ENCODE measurements around the gene SHMT2. TPM values are rescaled to one million over a fixed set of nuclear protein-coding genes. Genes with fewer than 3 reads are reported as not detected.
A peak's percentile ranks its signal among the peaks of the same experiment; 100 is the strongest.

The SHMT2 gene
- total and polyA plus RNA-seq, 2 of the 13 experiments (the other 11 are each of a cell fraction or from before 2014, with no cell fraction given) = 181 to 393 TPM

- TF ChIP-seq ZNF280B (CRISPR knock-in tag; IDR thresholded peaks at IDR 0.05; ENCODE audit: borderline replicate concordance) (peak; percentile 12; the same call in 1 of the 2 replicates), KDM5B (CRISPR knock-in tag; IDR thresholded peaks at IDR 0.05; ENCODE audit: borderline replicate concordance) (no peak), ZNF782 (CRISPR knock-in tag; IDR thresholded peaks at IDR 0.05; ENCODE audit: borderline replicate concordance) (peak; percentile 83; the same call in 1 of the 2 replicates), ZNF691 (CRISPR knock-in tag; IDR thresholded peaks at IDR 0.05; ENCODE audit: borderline replicate concordance, low read depth) (0 out of 2 replicates have a peak, but pooled peaks have one; percentile 58), ZMAT3 (CRISPR knock-in tag; conservative IDR thresholded peaks at IDR 0.05) (peak; percentile 56; the same call in 1 of the 2 replicates), ZNF296 (CRISPR knock-in tag; conservative IDR thresholded peaks at IDR 0.05) (0 out of 2 replicates have a peak, but pooled peaks have one; percentile 74), ZSCAN30 (CRISPR knock-in tag; IDR thresholded peaks at IDR 0.05) (0 out of 2 replicates have a peak, but pooled peaks have one; percentile 26), ZNF788 (CRISPR knock-in tag; IDR thresholded peaks at IDR 0.05; ENCODE audit: borderline replicate concordance) (peak; percentile 43; the same call in 1 of the 2 replicates)
- TF ChIP-seq, protein P1, sequence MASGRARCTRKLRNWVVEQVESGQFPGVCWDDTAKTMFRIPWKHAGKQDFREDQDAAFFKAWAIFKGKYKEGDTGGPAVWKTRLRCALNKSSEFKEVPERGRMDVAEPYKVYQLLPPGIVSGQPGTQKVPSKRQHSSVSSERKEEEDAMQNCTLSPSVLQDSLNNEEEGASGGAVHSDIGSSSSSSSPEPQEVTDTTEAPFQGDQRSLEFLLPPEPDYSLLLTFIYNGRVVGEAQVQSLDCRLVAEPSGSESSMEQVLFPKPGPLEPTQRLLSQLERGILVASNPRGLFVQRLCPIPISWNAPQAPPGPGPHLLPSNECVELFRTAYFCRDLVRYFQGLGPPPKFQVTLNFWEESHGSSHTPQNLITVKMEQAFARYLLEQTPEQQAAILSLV (CRISPR knock-in tag; IDR thresholded peaks at IDR 0.05; ENCODE audit: borderline replicate concordance) = peak; percentile 53; the same call in 1 of the 2 replicates
- TF ChIP-seq, protein P2, sequence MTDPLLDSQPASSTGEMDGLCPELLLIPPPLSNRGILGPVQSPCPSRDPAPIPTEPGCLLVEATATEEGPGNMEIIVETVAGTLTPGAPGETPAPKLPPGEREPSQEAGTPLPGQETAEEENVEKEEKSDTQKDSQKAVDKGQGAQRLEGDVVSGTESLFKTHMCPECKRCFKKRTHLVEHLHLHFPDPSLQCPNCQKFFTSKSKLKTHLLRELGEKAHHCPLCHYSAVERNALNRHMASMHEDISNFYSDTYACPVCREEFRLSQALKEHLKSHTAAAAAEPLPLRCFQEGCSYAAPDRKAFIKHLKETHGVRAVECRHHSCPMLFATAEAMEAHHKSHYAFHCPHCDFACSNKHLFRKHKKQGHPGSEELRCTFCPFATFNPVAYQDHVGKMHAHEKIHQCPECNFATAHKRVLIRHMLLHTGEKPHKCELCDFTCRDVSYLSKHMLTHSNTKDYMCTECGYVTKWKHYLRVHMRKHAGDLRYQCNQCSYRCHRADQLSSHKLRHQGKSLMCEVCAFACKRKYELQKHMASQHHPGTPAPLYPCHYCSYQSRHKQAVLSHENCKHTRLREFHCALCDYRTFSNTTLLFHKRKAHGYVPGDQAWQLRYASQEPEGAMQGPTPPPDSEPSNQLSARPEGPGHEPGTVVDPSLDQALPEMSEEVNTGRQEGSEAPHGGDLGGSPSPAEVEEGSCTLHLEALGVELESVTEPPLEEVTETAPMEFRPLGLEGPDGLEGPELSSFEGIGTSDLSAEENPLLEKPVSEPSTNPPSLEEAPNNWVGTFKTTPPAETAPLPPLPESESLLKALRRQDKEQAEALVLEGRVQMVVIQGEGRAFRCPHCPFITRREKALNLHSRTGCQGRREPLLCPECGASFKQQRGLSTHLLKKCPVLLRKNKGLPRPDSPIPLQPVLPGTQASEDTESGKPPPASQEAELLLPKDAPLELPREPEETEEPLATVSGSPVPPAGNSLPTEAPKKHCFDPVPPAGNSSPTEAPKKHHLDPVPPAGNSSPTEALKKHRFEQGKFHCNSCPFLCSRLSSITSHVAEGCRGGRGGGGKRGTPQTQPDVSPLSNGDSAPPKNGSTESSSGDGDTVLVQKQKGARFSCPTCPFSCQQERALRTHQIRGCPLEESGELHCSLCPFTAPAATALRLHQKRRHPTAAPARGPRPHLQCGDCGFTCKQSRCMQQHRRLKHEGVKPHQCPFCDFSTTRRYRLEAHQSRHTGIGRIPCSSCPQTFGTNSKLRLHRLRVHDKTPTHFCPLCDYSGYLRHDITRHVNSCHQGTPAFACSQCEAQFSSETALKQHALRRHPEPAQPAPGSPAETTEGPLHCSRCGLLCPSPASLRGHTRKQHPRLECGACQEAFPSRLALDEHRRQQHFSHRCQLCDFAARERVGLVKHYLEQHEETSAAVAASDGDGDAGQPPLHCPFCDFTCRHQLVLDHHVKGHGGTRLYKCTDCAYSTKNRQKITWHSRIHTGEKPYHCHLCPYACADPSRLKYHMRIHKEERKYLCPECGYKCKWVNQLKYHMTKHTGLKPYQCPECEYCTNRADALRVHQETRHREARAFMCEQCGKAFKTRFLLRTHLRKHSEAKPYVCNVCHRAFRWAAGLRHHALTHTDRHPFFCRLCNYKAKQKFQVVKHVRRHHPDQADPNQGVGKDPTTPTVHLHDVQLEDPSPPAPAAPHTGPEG (CRISPR knock-in tag; IDR thresholded peaks at IDR 0.05) = 0 out of 2 replicates have a peak, but pooled peaks have one; percentile 14
- TF ChIP-seq, protein P3, sequence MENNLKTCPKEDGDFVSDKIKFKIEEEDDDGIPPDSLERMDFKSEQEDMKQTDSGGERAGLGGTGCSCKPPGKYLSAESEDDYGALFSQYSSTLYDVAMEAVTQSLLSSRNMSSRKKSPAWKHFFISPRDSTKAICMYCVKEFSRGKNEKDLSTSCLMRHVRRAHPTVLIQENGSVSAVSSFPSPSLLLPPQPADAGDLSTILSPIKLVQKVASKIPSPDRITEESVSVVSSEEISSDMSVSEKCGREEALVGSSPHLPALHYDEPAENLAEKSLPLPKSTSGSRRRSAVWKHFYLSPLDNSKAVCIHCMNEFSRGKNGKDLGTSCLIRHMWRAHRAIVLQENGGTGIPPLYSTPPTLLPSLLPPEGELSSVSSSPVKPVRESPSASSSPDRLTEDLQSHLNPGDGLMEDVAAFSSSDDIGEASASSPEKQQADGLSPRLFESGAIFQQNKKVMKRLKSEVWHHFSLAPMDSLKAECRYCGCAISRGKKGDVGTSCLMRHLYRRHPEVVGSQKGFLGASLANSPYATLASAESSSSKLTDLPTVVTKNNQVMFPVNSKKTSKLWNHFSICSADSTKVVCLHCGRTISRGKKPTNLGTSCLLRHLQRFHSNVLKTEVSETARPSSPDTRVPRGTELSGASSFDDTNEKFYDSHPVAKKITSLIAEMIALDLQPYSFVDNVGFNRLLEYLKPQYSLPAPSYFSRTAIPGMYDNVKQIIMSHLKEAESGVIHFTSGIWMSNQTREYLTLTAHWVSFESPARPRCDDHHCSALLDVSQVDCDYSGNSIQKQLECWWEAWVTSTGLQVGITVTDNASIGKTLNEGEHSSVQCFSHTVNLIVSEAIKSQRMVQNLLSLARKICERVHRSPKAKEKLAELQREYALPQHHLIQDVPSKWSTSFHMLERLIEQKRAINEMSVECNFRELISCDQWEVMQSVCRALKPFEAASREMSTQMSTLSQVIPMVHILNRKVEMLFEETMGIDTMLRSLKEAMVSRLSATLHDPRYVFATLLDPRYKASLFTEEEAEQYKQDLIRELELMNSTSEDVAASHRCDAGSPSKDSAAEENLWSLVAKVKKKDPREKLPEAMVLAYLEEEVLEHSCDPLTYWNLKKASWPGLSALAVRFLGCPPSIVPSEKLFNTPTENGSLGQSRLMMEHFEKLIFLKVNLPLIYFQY (CRISPR knock-in tag; IDR thresholded peaks at IDR 0.05; ENCODE audit: borderline replicate concordance) = 0 out of 2 replicates have a peak, but pooled peaks have one; percentile 25
These were observed at the start of gene SHMT2 (continued) for GRCh38 chr12:57229634-57230380.

Data from HepG2 (cell line).